Uterus (tissue), 4 donors: Measurements from ENCODE around the gene HLCS. TPM values are rescaled to one million over a fixed set of nuclear protein-coding genes. Genes with fewer than 3 reads are reported as not detected.

ENCODE experiments used
- DNase-seq, 2 donors: peaks; one replicate each; pipeline ENCODE4 v3.0.0-alpha.2; 2019 to 2020
- H3K27ac ChIP-seq, 2 donors: fragments of 200-600 bp; sonication (generic); 1 replicate in 1 of 2; 2 replicates in 1 of 2; pipeline ENCODE4 v1.5.1; 2016 to 2018
- H3K27me3 ChIP-seq, 2 donors: fragments of 200-600 bp; sonication (generic); one replicate each; pipeline ENCODE4 v1.5.1; 2018 to 2019; ENCODE audit warnings: control low read depth in 1 of 2
- H3K36me3 ChIP-seq, 2 donors: fragments of 200-600 bp; sonication (generic); one replicate each; pipeline ENCODE4 v1.5.1; 2019; ENCODE audit warnings: control low read depth in 1 of 2
- H3K4me1 ChIP-seq, 2 donors: fragments of 200-600 bp; sonication (generic); one replicate each; pipeline ENCODE4 v1.5.1; 2018 to 2019; ENCODE audit warnings: control low read depth in 1 of 2
- H3K4me3 ChIP-seq, 2 donors: fragments of 200-600 bp; sonication (generic); 1 replicate in 1 of 2; 2 replicates in 1 of 2; pipeline ENCODE4 v1.5.1; 2018 to 2019; ENCODE audit warnings: mild to moderate bottlenecking in 1 of 2
- H3K9me3 ChIP-seq, 2 donors: fragments of 200-600 bp; sonication (generic); one replicate each; pipeline ENCODE4 v1.5.1; 2019; ENCODE audit warnings: control low read depth in 1 of 2
- POLR2A ChIP-seq, 2 donors: fragments of 450-650 bp; IDR thresholded peaks; one replicate each; pipeline ENCODE4 v1.6.1; 2016; ENCODE audit warnings: antibody characterized with exemption in 2 of 2, mild to moderate bottlenecking in 1 of 2, moderate library complexity in 1 of 2
- intact Hi-C: fragments of 100-400 bp; cut with DNase I; formaldehyde crosslinking; loops from one replicate; pipeline ENCODE4 v1.15.1; 2023; ENCODE audit warnings: low total_unique reads
- total RNA-seq, 4 donors: library from RNA; depleted of rRNA in 3 of 4; stranded (reverse); fragments of >200 nt in 3 of 4; gene quantifications; one replicate each; pipeline versions ENCODE4 v1.1.0 to v1.2.4, GENCODE V29; 2014 to 2023
- TF ChIP-seq, protein P1 (sequence below), 4 experiments: fragments of 200-600 bp in 2 of 4; fragments of 450-650 bp in 2 of 4; sonication (generic) in 2 of 4; IDR thresholded peaks; one replicate each; pipeline ENCODE4 v1.5.1; 2016 to 2019; ENCODE audit warnings: antibody characterized with exemption in 4 of 4, mild to moderate bottlenecking in 2 of 4, moderate library complexity in 1 of 4
- donor health status: DM: yes; HTN: yes; CAD: no.

HLCS gene
- total RNA-seq, 4 donors from 2014 or later, result 3.8 to 31.4 (median 15.4) TPM

DNA sequence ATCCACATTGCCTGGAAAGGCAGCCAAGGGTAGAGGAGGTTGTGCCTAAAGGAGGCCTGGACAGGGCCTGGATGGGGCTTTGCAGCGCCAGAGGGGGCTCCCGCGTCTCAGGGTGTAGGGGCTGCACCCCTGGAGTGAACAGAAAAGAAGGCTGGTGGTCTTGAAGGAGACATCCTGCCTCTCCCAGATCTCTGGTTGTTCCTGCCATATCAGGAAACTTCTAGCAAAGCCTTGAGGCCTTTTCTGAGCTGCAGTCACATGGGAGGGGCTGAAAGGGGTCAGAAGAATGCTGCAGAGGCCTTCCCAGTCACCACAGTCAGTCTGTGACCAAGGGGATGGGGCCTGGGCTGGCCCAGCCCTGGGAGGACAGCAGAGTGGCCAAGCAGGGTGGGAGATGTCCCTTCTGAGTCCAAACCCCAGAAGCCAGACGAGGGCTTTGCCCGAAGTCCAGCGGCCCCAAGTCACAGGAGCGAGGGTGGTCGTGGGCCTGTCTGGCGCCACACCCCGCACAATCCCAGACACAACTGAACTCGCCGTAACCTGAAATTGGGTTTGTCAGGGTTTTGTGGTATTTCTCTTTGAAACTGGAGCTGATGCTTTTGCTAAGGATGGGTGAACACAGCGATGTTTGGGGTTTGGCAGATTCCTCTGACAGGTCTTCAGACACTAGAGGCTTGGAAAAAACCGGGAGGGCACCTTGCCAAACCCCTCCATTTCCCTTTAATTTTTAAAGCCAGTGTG is 237.9 kb downstream of the HLCS start:
- no peak for DNase-seq
- Histone ChIP-seq H3K9me3 (no peaks in the 10 kb centered on the region), H3K27me3 (no peaks in the 10 kb centered on the region), H3K4me3 (no peak overlapping the region), H3K4me1 (no peaks in the 10 kb centered on the region), H3K36me3 (no peaks in the 10 kb centered on the region), H3K27ac (no peak overlapping the region)
- TF ChIP-seq, protein P1, sequence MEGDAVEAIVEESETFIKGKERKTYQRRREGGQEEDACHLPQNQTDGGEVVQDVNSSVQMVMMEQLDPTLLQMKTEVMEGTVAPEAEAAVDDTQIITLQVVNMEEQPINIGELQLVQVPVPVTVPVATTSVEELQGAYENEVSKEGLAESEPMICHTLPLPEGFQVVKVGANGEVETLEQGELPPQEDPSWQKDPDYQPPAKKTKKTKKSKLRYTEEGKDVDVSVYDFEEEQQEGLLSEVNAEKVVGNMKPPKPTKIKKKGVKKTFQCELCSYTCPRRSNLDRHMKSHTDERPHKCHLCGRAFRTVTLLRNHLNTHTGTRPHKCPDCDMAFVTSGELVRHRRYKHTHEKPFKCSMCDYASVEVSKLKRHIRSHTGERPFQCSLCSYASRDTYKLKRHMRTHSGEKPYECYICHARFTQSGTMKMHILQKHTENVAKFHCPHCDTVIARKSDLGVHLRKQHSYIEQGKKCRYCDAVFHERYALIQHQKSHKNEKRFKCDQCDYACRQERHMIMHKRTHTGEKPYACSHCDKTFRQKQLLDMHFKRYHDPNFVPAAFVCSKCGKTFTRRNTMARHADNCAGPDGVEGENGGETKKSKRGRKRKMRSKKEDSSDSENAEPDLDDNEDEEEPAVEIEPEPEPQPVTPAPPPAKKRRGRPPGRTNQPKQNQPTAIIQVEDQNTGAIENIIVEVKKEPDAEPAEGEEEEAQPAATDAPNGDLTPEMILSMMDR (IDR thresholded peaks at IDR 0.05), result no peak
- TF ChIP-seq POLR2A (IDR thresholded peaks at IDR 0.05), result no peak
- intact Hi-C loops, result no loop called here

DNA sequence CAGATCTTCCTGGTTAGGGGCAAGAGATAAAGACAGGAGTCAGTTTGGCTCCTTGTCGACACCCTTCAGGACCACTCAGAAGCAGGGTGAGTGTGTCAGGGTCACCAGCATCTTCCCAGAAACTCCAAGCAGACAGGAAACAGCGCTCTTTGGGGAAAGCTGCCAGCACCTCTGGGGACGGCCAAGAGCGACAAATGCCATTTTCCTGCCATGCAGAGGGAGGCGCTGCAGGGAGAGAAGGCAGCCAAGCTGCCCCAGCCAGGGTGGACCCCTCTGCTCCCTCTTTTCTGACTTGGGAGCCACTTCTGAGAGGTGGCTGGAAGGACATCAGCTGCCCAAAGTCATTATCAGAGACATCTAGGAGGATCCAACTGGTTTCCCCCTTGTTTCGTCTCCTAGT is 238.6 kb downstream of the HLCS start:
- Histone ChIP-seq H3K36me3 (no peaks in the 10 kb centered on the region), H3K4me3 (no peak overlapping the region), H3K4me1 (no peaks in the 10 kb centered on the region), H3K27ac (no peak overlapping the region), H3K27me3 (no peaks in the 10 kb centered on the region), H3K9me3 (no peaks in the 10 kb centered on the region)
- intact Hi-C loops, result no loop called here
- DNase-seq, result no peak
- TF ChIP-seq POLR2A (IDR thresholded peaks at IDR 0.05), result no peak
- TF ChIP-seq, protein P1 (IDR thresholded peaks at IDR 0.05), result no peak

DNA sequence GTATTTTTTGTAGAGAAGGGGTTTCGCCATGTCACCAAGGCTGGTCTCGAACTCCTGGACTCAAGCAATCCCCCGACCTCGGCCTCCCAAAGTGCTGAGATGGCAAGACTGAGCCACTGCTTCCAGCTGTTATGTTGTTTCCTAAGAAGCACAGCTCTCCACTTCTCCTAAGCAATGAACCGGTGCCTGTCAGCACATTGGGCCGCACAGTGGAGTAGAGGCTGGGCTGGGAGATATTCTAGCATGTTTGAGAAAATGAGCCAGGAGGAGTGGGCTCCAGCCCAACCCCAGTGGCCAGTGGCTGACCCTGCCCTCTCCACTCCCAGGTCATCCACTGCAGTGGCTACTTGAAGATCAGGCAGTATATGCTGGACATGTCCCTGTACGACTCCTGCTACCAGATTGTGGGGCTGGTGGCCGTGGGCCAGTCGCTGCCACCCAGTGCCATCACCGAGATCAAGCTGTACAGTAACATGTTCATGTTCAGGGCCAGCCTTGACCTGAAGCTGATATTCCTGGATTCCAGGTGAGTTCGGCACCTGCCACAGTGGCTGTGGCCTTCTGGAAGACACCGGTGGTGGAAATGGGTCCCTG is 240.6 kb downstream of the HLCS start:
- Histone ChIP-seq H3K36me3 (no peaks in the 10 kb centered on the region), H3K9me3 (no peaks in the 10 kb centered on the region), H3K27ac (no peak overlapping the region), H3K27me3 (no peaks in the 10 kb centered on the region), H3K4me3 (no peak overlapping the region), H3K4me1 (no peaks in the 10 kb centered on the region)
- TF ChIP-seq POLR2A (IDR thresholded peaks at IDR 0.05), result no peak
- TF ChIP-seq, protein P1 (IDR thresholded peaks at IDR 0.05), result no peak
- intact Hi-C loops, result no loop called here
- DNase-seq, result peak in 1 of 2 donors; percentile 3

DNA sequence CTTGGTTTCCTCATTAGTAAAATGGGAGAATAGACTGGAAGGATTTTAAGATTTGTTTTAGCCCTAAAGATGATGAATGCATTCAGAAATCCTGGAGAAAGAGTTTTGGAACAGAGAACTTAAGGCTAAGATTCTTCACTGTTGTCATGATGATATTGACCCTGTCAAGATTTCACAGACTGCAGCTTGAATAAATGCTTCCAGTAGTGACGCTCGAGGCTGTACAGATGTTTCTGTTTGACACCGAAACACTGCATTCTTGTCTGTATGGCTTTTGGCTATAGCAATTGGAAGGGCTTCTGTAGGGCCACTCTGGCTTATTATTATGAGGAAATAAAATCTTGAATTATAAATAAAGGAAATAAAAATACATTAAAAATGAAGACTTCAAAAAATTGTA is 241.8 kb downstream of the HLCS start:
- Histone ChIP-seq H3K27me3 (no peaks in the 10 kb centered on the region), H3K27ac (no peak overlapping the region), H3K4me1 (no peaks in the 10 kb centered on the region), H3K9me3 (no peaks in the 10 kb centered on the region), H3K36me3 (no peaks in the 10 kb centered on the region), H3K4me3 (no peak overlapping the region)
- no peak for DNase-seq
- TF ChIP-seq, protein P1 (IDR thresholded peaks at IDR 0.05), result no peak
- TF ChIP-seq POLR2A (IDR thresholded peaks at IDR 0.05), result no peak
- intact Hi-C loops, result no loop called here

DNA sequence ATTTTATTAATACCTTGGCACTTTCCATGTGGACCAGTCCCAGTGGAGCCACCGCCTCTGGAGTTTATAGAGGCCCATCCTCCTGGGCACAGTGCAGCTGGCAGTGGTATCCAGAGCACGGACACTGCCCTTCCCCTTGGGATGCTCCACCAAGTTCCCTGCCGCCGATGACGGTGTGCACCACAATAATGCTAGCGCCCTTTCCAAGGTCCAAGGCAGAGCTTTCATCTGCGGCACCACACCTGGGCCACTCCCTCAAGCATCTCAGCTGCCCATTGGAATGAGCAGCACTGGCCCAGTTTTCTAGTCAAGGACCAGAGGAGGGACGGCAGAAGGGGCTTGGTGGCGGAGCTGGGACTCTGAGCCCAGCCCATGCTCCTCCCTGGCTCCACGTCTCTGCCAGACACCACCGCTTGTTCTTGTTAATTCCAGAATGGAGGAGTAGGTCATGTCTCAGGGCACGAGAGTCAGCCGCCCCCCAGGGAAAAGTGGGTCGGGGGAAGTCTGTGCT is 243.0 kb downstream of the HLCS start:
- Histone ChIP-seq H3K27ac (no peak overlapping the region), H3K27me3 (no peaks in the 10 kb centered on the region), H3K9me3 (no peaks in the 10 kb centered on the region), H3K36me3 (no peaks in the 10 kb centered on the region), H3K4me3 (no peak overlapping the region), H3K4me1 (no peaks in the 10 kb centered on the region)
- intact Hi-C loops, result no loop called here
- DNase-seq, result no peak
- TF ChIP-seq, protein P1 (IDR thresholded peaks at IDR 0.05), result no peak
- TF ChIP-seq POLR2A (IDR thresholded peaks at IDR 0.05), result no peak
